BE2C (cell line): ENCODE measurements around the gene TCOF1.

ENCODE experiments used
- DNase-seq: peaks from one replicate; pipeline ENCODE4 v3.0.0-alpha.2; 2020
- H3K27me3 ChIP-seq: fragments of 250-450 bp; sonication (Bioruptor Pico); 2 replicates; pipeline ENCODE4 v1.5.1; 2020; ENCODE audit warnings: mild to moderate bottlenecking
- H3K36me3 ChIP-seq: fragments of 250-450 bp; sonication (Bioruptor Pico); 2 replicates; pipeline ENCODE4 v1.5.1; 2020; ENCODE audit warnings: mild to moderate bottlenecking
- H3K4me1 ChIP-seq: fragments of 250-450 bp; sonication (Bioruptor Pico); 2 replicates; pipeline ENCODE4 v1.5.1; 2020
- H3K4me3 ChIP-seq: 2 replicates; pipeline ENCODE4 v1.5.1; 2011; ENCODE audit warnings: low read depth, low read length
- H3K9me3 ChIP-seq: fragments of 250-450 bp; sonication (Bioruptor Pico); 2 replicates; pipeline ENCODE4 v1.5.1; 2020
- TF ChIP-seq, protein P1 (sequence below): IDR thresholded peaks from 2 replicates; pipeline ENCODE4 v1.5.1; 2012; ENCODE audit warnings: mild to moderate bottlenecking, low read depth, low read length

The TCOF1 gene

DNA sequence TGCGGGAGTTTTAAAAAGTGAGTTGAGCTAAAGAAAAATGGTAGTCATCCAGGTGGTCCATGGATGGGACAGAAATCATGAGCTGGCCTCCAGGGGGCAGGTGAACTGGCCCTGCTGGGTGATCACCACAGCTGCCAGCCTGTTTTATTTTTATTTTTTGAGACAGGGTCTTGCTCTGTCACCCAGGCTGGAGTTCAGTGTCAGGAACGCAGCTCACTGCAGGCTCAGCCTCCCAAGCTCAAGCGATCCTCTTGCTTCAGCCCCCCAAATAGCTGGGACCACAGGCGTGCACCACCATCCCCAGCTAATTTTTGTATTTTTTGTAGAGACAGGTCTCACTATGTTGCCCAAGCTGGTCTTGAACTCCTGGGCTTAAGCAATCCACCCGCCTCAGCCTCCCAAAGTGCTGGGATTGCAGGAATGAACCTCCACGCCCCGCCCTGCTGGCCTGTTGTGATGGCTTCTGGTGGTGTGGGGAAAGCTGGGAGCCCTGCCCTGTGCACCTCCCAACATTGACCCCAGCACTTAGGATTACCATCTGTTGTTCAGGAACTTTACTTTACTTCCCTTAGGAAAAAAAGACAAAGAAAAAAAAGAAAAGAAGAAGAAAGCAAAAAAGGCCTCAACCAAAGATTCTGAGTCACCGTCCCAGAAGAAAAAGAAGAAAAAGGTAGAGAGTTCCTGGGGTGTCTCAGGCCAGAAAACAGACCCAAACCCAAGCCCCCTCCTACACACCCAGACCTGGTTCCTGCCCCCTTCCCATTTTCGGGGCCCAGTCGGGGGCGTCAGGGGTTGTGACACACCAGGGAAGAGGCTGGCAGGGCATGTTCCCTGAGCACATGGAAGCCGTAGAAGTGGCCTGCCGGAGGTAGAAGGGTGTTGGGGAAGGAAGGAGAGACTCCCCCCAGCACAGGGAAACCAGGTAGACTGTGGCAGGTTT lies 40.6 kb downstream of the TCOF1 start:
- TF ChIP-seq, protein P1, sequence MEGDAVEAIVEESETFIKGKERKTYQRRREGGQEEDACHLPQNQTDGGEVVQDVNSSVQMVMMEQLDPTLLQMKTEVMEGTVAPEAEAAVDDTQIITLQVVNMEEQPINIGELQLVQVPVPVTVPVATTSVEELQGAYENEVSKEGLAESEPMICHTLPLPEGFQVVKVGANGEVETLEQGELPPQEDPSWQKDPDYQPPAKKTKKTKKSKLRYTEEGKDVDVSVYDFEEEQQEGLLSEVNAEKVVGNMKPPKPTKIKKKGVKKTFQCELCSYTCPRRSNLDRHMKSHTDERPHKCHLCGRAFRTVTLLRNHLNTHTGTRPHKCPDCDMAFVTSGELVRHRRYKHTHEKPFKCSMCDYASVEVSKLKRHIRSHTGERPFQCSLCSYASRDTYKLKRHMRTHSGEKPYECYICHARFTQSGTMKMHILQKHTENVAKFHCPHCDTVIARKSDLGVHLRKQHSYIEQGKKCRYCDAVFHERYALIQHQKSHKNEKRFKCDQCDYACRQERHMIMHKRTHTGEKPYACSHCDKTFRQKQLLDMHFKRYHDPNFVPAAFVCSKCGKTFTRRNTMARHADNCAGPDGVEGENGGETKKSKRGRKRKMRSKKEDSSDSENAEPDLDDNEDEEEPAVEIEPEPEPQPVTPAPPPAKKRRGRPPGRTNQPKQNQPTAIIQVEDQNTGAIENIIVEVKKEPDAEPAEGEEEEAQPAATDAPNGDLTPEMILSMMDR, result no peak; the same call in 1 of the 2 replicates
- Histone ChIP-seq H3K4me1 (no peaks in the 10 kb centered on the region; the same call in 1 of the 2 replicates), H3K4me3 (no peak overlapping the region), H3K27me3 (no peaks in the 10 kb centered on the region), H3K36me3 (peaks cover 58% of the 10 kb centered on the region), H3K9me3 (no peaks in the 10 kb centered on the region)
- DNase-seq, result no peak

DNA sequence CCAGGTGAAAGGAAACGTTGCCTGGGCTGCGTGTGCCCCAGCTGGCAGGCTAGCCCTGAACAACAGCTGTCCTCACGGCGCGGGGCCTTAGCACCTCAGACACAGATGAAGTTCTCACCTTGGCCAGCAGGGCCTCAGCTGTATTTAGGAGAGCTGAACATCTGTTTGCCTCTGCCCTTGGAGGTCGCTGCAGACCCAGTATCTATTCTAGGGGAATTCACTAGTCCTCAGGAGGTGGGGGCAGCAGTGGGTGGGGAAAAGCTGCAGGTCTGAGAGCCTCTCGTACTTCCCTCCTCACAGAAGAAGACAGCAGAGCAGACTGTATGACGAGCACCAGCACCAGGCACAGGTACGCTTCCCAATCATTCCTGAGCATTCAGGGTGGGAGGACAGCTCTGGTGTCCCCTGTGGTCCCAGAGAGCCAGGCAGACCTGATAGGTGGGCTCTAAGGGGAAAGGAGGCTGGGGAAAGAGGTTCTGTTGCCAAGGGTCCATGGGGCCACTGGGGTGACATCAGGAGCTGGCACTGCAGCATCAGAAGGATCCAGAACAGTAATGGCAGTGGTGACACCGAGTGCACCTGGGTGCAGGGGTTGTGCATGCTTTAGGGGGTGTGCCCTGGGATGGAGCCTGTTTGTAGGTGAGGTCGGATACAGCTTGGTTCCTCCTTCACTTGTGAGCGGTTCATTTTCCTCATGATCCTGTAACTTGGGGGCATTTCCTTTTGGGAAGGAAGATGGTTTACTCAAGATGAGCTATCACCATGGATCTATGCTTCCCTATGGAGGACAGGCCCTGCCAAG lies 41.4 kb downstream of the TCOF1 start:
- Histone ChIP-seq H3K36me3 (peaks cover 49% of the 10 kb centered on the region), H3K9me3 (no peaks in the 10 kb centered on the region), H3K4me1 (no peaks in the 10 kb centered on the region; the same call in 1 of the 2 replicates), H3K4me3 (no peak overlapping the region), H3K27me3 (no peaks in the 10 kb centered on the region)
- TF ChIP-seq, protein P1, result peak; percentile 43
- DNase-seq, result peak; percentile 37

DNA sequence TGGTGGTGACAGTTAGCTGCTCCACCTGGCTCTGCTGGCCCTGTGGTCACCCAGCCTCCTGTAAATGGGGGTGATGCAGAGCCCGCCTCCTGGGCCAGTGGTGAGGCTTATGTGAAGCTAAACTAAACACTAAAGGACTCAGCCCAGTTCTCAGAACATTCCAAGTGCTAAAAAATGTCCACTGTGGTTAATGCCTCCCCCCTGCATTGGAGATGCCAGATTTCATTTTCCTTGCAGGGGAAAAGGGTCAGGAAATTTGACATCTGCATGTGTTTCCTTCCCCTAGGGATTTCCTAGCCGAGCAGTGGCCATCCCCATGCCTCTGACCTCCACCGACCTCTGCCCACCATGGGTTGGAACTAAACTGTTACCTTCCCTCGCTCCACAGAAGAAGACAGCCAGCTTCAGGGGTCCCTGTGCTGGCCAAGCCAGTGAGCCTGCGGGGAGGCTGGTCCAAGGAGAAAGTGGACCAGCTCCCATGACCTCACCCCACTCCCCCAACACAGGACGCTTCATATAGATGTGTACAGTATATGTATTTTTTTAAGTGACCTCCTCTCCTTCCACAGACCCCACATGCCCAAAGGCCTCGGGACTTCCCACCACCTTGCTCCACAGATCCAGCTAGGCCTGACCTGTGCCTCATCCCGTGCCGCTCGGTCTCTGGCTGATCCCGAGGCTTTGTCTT lies 42.2 kb downstream of the TCOF1 start:
- H3K4me3 ChIP-seq, result no peak overlapping the region
- no peaks in the 10 kb centered on the region for H3K9me3 ChIP-seq
- DNase-seq, result no peak
- no peaks in the 10 kb centered on the region for H3K27me3 ChIP-seq
- H3K36me3 ChIP-seq, result peaks cover 43% of the 10 kb centered on the region
- no peaks in the 10 kb centered on the region; the same call in 1 of the 2 replicates for H3K4me1 ChIP-seq
- TF ChIP-seq, protein P1, result no peak

DNA sequence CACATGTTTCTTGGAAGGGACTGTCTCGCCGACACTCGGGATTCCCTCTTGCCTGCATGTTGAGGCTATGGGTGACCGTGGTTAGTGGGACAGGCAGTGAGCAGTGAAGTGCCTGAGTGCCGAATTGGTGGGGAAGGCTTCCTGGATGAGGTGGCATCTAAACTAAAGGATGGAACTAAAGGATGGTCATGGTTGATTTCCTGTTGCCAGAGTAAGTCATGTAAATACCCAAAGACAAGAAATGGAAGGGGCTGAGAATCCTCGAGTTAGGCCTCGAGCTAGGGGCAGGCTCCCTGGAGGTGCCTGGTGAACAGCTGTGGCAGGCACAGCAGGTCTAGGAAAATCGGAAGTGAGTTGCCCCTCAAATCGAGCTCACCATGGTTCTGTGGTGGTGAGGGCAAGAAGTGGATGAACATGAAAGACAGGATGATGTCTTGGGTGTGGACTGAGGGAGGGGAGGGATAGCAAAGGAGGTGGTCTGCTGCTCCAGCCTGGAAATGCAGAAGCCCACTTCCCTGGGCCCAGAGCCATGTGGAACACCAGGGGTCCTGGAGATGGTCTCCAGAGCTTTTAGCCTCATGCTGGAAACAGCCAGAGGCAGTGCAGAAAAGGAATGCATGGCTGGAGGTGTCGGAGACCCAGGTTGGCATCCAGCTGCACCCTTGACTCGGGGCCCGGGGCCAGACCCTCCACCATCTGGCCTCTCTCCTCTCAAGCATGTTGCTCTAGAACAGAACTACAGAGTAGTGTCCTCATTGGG lies 43.0 kb downstream of the TCOF1 start:
- no peak overlapping the region for H3K4me3 ChIP-seq
- no peaks in the 10 kb centered on the region for H3K27me3 ChIP-seq
- DNase-seq, result no peak
- no peaks in the 10 kb centered on the region; the same call in 1 of the 2 replicates for H3K4me1 ChIP-seq
- peaks cover 40% of the 10 kb centered on the region for H3K36me3 ChIP-seq
- no peaks in the 10 kb centered on the region for H3K9me3 ChIP-seq
- TF ChIP-seq, protein P1, result no peak

DNA sequence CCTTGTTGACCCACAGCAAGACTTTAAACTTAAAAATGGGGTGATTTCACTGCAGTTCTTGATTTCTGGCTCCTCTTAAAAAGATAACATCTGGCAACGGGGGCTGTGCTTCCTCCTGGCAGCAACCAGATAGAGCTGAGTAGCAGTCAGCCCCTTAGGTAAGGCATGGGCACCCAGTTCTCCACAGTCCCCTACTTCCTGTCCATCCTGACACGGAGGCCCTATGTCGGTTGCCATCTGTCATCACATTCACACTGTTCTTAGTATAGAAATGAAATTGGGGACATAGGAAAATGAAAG lies 43.5 kb downstream of the TCOF1 start:
- no peak for DNase-seq
- Histone ChIP-seq H3K27me3 (no peaks in the 10 kb centered on the region), H3K9me3 (no peaks in the 10 kb centered on the region), H3K4me3 (no peak overlapping the region), H3K36me3 (peaks cover 36% of the 10 kb centered on the region), H3K4me1 (no peaks in the 10 kb centered on the region; the same call in 1 of the 2 replicates)
- TF ChIP-seq, protein P1, result no peak
